ENCODE data around the gene DPP6. TPM values are rescaled to one million over a fixed set of nuclear protein-coding genes. Genes with fewer than 3 reads are reported as not detected.

DPP6 gene
- total and polyA plus RNA-seq, 11 donors = 0.05 to 2.9 (median 0.11) TPM; not detected in 3

GRCh38 chr7:154493594-154493993, 441.4 kb downstream of the DPP6 start:
- no peaks in the 10 kb centered on the region for H3K9me3 ChIP-seq
- intact Hi-C loops (cut with DNase I) = no loop called here

GRCh38 chr7:154497751-154498150, 445.6 kb downstream of the DPP6 start:
- Histone ChIP-seq H3K27me3 (no peaks in the 10 kb centered on the region), H3K4me1 (no peaks in the 10 kb centered on the region), H3K27ac (no peak overlapping the region), H3K36me3 (no peaks in the 10 kb centered on the region), H3K4me3 (no peak overlapping the region), H3K9me3 (peaks cover 0 to 3% (median 0%) of the 10 kb centered on the region in 12 donors)
- ATAC-seq = no peak
- intact Hi-C loops (cut with DNase I) = no loop called here
- 41 to 54% (median 47%) methylated on average over 4 of the region's 4 CpGs for WGBS, 4 donors
- no peak for TF ChIP-seq CTCF (IDR thresholded peaks at IDR 0.05)
- TF ChIP-seq POLR2A (IDR thresholded peaks at IDR 0.05) = no peak
- DNase-seq = no peak

More at GRCh38 chr7:154493594-154493993, 441.4 kb downstream of the DPP6 start:
- Histone ChIP-seq H3K27ac (no peak overlapping the region), H3K4me3 (no peak overlapping the region), H3K36me3 (no peaks in the 10 kb centered on the region), H3K27me3 (peaks cover 0 to 5% (median 0%) of the 10 kb centered on the region in 9 donors), H3K4me1 (no peaks in the 10 kb centered on the region)
- TF ChIP-seq CTCF (IDR thresholded peaks at IDR 0.05) (no peak), POLR2A (IDR thresholded peaks at IDR 0.05) (no peak)
- ATAC-seq = no peak
- 82 to 88% (median 85%) methylated on average over 5 of the region's 5 CpGs for WGBS, 4 donors
- no peak for DNase-seq

- WGBS, 4 donors = 49 to 55% (median 53%) methylated on average over 5 of the region's 5 CpGs
- ATAC-seq (no peak), DNase-seq (no peak)
- no peaks in the 10 kb centered on the region for H3K36me3 ChIP-seq
- peaks cover 0 to 7% (median 0%) of the 10 kb centered on the region in 12 donors for H3K9me3 ChIP-seq
- no peak overlapping the region for H3K4me3 ChIP-seq
- no peaks in the 10 kb centered on the region for H3K4me1 ChIP-seq
- peak; percentile 42 to 74 (median 62) for TF ChIP-seq CTCF (IDR thresholded peaks at IDR 0.05)
- TF ChIP-seq POLR2A (IDR thresholded peaks at IDR 0.05) = no peak
- peaks cover 0 to 4% (median 0%) of the 10 kb centered on the region in 9 donors for H3K27me3 ChIP-seq
- intact Hi-C loops (cut with DNase I) = loop anchor here in 5 of 10 donors (5.0 to 10.0 kb wide), 2 partner anchors 429 to 432 kb away; no protein-coding TSS in a partner anchor
- H3K27ac ChIP-seq = no peak overlapping the region
Observed at GRCh38 chr7:154503962-154504550, 451.9 kb downstream of the DPP6 start.

GRCh38 chr7:154504918-154505317, 452.7 kb downstream of the DPP6 start:
- peaks cover 0 to 4% (median 0%) of the 10 kb centered on the region in 9 donors for H3K27me3 ChIP-seq
- no peak overlapping the region for H3K27ac ChIP-seq
- H3K36me3 ChIP-seq = no peaks in the 10 kb centered on the region
- intact Hi-C loops (cut with DNase I) = loop anchor here in 5 of 10 donors (5.0 to 10.0 kb wide), 2 partner anchors 430 to 433 kb away; no protein-coding TSS in a partner anchor
- ATAC-seq (no peak), DNase-seq (no peak)
- H3K4me3 ChIP-seq = no peak overlapping the region
- no peaks in the 10 kb centered on the region for H3K4me1 ChIP-seq
- H3K9me3 ChIP-seq = peaks cover 0 to 8% (median 0%) of the 10 kb centered on the region in 12 donors
- no peak for TF ChIP-seq POLR2A (IDR thresholded peaks at IDR 0.05)
- no peak for TF ChIP-seq CTCF (IDR thresholded peaks at IDR 0.05)

Data from heart left ventricle (tissue), 16 donors.